PC-9 (cell line): ENCODE data around the gene MAFG.

Experiments used
- EZH2 ChIP-seq: fragments of 200-600 bp; sonication (generic); IDR thresholded peaks from 2 replicates; pipeline ENCODE4 v1.8.0; 2017; ENCODE audit warnings: antibody characterized with exemption, low read depth
- TF ChIP-seq, protein P1 (sequence below): fragments of 200-600 bp; sonication (generic); conservative IDR thresholded peaks from 2 replicates; pipeline ENCODE4 v1.6.1; 2017; ENCODE audit warnings: mixed run types, antibody characterized with exemption, mild to moderate bottlenecking, moderate library complexity

DNA sequence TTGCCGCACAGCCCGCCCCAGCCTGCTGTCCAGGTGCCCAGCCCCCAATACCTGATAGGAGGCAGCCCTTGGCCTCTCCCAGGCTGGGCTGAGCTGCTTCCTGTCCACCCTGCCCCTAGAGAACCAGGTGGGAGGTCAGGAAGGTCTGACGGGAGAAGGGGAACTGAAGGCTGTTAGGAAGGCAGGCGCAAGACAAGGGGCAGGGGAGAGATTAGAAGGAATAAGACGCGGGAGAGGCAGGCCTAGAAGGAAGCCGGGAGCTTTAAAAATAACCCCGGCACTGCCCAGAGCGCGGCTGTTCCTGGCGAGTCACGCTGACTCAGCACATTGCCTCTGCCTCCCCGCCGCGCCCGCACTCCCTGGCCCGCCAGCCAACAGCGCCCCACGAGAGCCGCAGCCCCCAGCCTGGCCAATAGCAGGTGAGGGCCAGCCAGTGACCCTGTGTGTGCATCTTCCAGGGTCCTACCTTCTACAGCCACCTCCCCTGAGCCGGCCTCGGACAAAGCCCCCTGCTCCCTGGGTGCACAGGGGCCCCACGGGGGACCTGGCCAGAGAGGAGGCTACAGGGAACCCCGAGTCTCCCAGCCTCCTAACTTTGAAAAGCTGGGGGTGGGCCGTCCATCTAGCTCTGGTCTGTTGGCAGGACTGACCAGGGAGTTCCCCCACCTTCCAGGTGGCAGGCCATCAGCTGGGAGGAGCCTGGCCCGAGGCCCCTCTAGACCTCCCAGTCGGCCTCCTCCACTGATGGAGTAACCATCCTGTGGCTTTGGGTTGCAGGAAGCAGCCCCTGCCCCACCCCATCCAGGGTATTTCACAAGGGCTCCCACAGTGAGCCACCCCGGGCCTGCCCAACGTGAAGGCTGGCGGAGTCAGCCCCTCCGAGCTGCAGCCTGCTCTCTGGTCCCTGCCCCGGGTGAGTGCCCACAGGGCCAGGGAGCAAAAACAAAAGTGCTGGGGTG lies 4.0 kb downstream of the MAFG start:
- TF ChIP-seq, protein P1, sequence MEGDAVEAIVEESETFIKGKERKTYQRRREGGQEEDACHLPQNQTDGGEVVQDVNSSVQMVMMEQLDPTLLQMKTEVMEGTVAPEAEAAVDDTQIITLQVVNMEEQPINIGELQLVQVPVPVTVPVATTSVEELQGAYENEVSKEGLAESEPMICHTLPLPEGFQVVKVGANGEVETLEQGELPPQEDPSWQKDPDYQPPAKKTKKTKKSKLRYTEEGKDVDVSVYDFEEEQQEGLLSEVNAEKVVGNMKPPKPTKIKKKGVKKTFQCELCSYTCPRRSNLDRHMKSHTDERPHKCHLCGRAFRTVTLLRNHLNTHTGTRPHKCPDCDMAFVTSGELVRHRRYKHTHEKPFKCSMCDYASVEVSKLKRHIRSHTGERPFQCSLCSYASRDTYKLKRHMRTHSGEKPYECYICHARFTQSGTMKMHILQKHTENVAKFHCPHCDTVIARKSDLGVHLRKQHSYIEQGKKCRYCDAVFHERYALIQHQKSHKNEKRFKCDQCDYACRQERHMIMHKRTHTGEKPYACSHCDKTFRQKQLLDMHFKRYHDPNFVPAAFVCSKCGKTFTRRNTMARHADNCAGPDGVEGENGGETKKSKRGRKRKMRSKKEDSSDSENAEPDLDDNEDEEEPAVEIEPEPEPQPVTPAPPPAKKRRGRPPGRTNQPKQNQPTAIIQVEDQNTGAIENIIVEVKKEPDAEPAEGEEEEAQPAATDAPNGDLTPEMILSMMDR, result no peak
- TF ChIP-seq EZH2, result no peak
